Activated CD4-positive, alpha-beta T cell treated with anti-CD3 and anti-CD28 coated beads for 48 hours (primary cell): ENCODE results near the gene ANK3.

ENCODE experiments used
- DNase-seq: peaks from one replicate; pipeline ENCODE4 v3.0.0-alpha.2; 2020

The ANK3 gene

GRCh38 chr10:60413306-60414012, 23.8 kb upstream of the ANK3 start:
- DNase-seq = no peak

- no peak for DNase-seq
These were observed 21.3 kb upstream of the ANK3 start for GRCh38 chr10:60410970-60411369.

- DNase-seq = no peak
These were observed 19.5 kb upstream of the ANK3 start for GRCh38 chr10:60409202-60409601.

GRCh38 chr10:60406182-60406581, 16.5 kb upstream of the ANK3 start:
- DNase-seq = no peak

GRCh38 chr10:60405172-60405571, 15.5 kb upstream of the ANK3 start:
- no peak for DNase-seq

GRCh38 chr10:60403168-60403873, 13.6 kb upstream of the ANK3 start:
- no peak for DNase-seq

- DNase-seq = no peak
These were observed 10.7 kb upstream of the ANK3 start for GRCh38 chr10:60400366-60400765.

GRCh38 chr10:60399328-60399727, 9.7 kb upstream of the ANK3 start:
- DNase-seq = no peak

- DNase-seq = no peak
These were observed 8.1 kb upstream of the ANK3 start for GRCh38 chr10:60397792-60398191.

- no peak for DNase-seq
These were observed 7.1 kb upstream of the ANK3 start for GRCh38 chr10:60396766-60397165.

- DNase-seq = no peak
These were observed 6.0 kb upstream of the ANK3 start for GRCh38 chr10:60395711-60396110.

GRCh38 chr10:60394446-60394845, 4.8 kb upstream of the ANK3 start:
- peak; percentile 28 for DNase-seq

GRCh38 chr10:60390224-60390626, 550 bp upstream of the ANK3 start:
- DNase-seq = no peak

- peak; percentile 17 for DNase-seq
These were observed 870 bp downstream of the ANK3 start for GRCh38 chr10:60388709-60389301.

- no peak for DNase-seq
These were observed 1.5 kb downstream of the ANK3 start for GRCh38 chr10:60388116-60388625.

GRCh38 chr10:60387531-60387930, 2.1 kb downstream of the ANK3 start:
- DNase-seq = no peak

- DNase-seq = no peak
These were observed 4.3 kb downstream of the ANK3 start for GRCh38 chr10:60385399-60385738.

- no peak for DNase-seq
These were observed 4.8 kb downstream of the ANK3 start for GRCh38 chr10:60384708-60385398.

- no peak for DNase-seq
These were observed 5.7 kb downstream of the ANK3 start for GRCh38 chr10:60384011-60384410.

GRCh38 chr10:60382946-60383681, 6.6 kb downstream of the ANK3 start:
- no peak for DNase-seq

GRCh38 chr10:60380781-60381180, 8.9 kb downstream of the ANK3 start:
- no peak for DNase-seq

GRCh38 chr10:60377955-60378354, 11.7 kb downstream of the ANK3 start:
- no peak for DNase-seq

- no peak for DNase-seq
These were observed 12.7 kb downstream of the ANK3 start for GRCh38 chr10:60377042-60377352.
